Body of pancreas (tissue), 4 donors: Measurements from ENCODE around the gene PTPRD. TPM values are rescaled to one million over a fixed set of nuclear protein-coding genes. Genes with fewer than 3 reads are reported as not detected.

Experiments used
- ATAC-seq: fragments of 150-250 bp; one replicate; pipeline ENCODE4 v1.9.1; 2016
- DNase-seq, 4 donors: peaks; one replicate each; pipeline ENCODE4 v3.0.0-alpha.2; 2019
- H3K27ac ChIP-seq, 4 donors: fragments of 200-600 bp; sonication (generic); 1 replicate in 3 of 4; 2 replicates in 1 of 4; pipeline versions ENCODE4 v1.5.1 to v1.6.1; 2016 to 2019; ENCODE audit warnings: mild to moderate bottlenecking in 1 of 4, mixed read lengths in 1 of 4, moderate library complexity in 1 of 4
- H3K27me3 ChIP-seq, 2 donors: fragments of 200-600 bp; sonication (generic); one replicate each; pipeline ENCODE4 v1.6.0; 2016; ENCODE audit warnings: mild to moderate bottlenecking in 1 of 2
- H3K36me3 ChIP-seq, 2 donors: fragments of 200-600 bp; sonication (generic); replicated peaks in 1 of 2; 2 replicates each; pipeline ENCODE4 v1.5.1; 2016; ENCODE audit warnings: low read depth in 2 of 2; ENCODE audit not compliant: insufficient read depth in 1 of 2
- H3K4me1 ChIP-seq: fragments of 200-600 bp; sonication (generic); one replicate; pipeline ENCODE4 v1.6.0; 2016
- H3K4me3 ChIP-seq, 2 donors: fragments of 200-600 bp; sonication (generic); 1 replicate in 1 of 2; 2 replicates in 1 of 2; pipeline ENCODE4 v1.5.1; 2016 to 2019
- H3K9me3 ChIP-seq, 3 donors: fragments of 200-600 bp; sonication (generic); 1 replicate in 2 of 3; 2 replicates in 1 of 3; pipeline ENCODE4 v1.5.1; 2016
- POLR2A ChIP-seq, 3 donors: fragments of 450-650 bp; IDR thresholded peaks; one replicate each; pipeline ENCODE4 v1.6.1; 2016; ENCODE audit warnings: antibody characterized with exemption in 3 of 3, mild to moderate bottlenecking in 2 of 3
- WGBS, 2 donors: methylation state at CpG; one replicate each; pipeline ENCODE4 v1.1.5; 2017; 5-methylcytosine and 5-hydroxymethylcytosine counted together
- intact Hi-C: fragments of 100-400 bp; cut with DNase I; formaldehyde crosslinking; loops from one replicate; pipeline ENCODE4 v1.15.1; 2023
- total RNA-seq, 2 donors: library from RNA; depleted of rRNA; stranded (reverse); fragments of >200 nt; gene quantifications; one replicate each; pipeline ENCODE4 v1.1.0, GENCODE V29; 2016
- TF ChIP-seq, protein P1 (sequence below), 7 experiments: fragments of 450-650 bp in 4 of 7; fragments of 200-600 bp in 3 of 7; sonication (generic) in 3 of 7; IDR thresholded peaks; one replicate each; pipeline ENCODE4 v1.5.1; 2016 to 2019; ENCODE audit warnings: antibody characterized with exemption in 7 of 7

PTPRD gene
- total RNA-seq, 2 donors from 2014 or later = 4.3 to 4.9 TPM

DNA sequence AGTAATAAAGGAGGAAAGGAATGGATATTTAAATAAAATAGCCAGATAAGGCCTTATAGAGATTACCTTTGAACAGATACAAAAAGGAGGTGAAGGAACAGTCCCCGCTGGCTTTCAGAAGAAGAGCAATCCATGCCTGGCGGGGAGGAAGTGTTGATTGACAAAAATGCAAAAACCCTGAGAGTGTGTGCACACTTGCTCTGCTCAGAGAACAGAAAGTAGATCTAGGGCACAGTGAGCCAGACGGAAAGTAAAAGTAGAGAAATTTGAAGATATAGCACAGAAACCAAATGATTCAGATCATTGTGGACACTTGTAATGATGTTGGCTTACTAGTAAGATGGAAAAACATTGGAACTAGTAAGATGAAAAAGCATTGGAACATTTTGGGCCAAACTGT lies 720.6 kb downstream of the PTPRD start:
- Histone ChIP-seq H3K4me3 (no peak overlapping the region), H3K27me3 (no peaks in the 10 kb centered on the region), H3K27ac (no peak overlapping the region), H3K4me1 (no peaks in the 10 kb centered on the region), H3K36me3 (no peaks in the 10 kb centered on the region), H3K9me3 (no peaks in the 10 kb centered on the region)
- ATAC-seq (no peak), DNase-seq (no peak)
- 56 to 83% methylated on average over 3 of the region's 3 CpGs for WGBS, 2 donors
- intact Hi-C loops = no loop called here
- TF ChIP-seq POLR2A (IDR thresholded peaks at IDR 0.05) = no peak
- TF ChIP-seq, protein P1, sequence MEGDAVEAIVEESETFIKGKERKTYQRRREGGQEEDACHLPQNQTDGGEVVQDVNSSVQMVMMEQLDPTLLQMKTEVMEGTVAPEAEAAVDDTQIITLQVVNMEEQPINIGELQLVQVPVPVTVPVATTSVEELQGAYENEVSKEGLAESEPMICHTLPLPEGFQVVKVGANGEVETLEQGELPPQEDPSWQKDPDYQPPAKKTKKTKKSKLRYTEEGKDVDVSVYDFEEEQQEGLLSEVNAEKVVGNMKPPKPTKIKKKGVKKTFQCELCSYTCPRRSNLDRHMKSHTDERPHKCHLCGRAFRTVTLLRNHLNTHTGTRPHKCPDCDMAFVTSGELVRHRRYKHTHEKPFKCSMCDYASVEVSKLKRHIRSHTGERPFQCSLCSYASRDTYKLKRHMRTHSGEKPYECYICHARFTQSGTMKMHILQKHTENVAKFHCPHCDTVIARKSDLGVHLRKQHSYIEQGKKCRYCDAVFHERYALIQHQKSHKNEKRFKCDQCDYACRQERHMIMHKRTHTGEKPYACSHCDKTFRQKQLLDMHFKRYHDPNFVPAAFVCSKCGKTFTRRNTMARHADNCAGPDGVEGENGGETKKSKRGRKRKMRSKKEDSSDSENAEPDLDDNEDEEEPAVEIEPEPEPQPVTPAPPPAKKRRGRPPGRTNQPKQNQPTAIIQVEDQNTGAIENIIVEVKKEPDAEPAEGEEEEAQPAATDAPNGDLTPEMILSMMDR (IDR thresholded peaks at IDR 0.05) = no peak

DNA sequence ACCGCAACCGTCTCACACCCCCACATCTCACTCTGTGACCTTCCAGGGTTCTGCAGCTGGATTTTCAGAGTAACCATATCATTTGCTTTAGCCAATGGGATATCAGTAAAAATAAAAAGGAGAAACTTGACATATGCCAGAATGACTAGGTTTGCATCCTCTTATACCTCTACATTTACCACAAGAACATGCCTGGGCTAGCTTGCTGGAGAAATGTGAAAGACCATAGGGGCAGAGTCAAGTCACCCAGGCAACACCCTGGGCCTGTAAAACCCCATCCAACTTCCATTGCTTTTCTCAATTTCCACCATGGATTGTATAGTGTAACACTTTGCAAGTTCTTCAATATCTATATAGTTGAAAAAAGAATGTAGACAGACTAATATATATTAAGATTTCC lies 731.1 kb downstream of the PTPRD start:
- intact Hi-C loops = no loop called here
- Histone ChIP-seq H3K36me3 (no peaks in the 10 kb centered on the region), H3K27ac (no peak overlapping the region), H3K27me3 (no peaks in the 10 kb centered on the region), H3K4me3 (no peak overlapping the region), H3K4me1 (no peaks in the 10 kb centered on the region), H3K9me3 (no peaks in the 10 kb centered on the region)
- DNase-seq = no peak
- TF ChIP-seq POLR2A (IDR thresholded peaks at IDR 0.05) = no peak
- TF ChIP-seq, protein P1 (IDR thresholded peaks at IDR 0.05) = no peak
- ATAC-seq = no peak
- WGBS, 2 donors = 86 to 90% methylated on average over 2 of the region's 2 CpGs

DNA sequence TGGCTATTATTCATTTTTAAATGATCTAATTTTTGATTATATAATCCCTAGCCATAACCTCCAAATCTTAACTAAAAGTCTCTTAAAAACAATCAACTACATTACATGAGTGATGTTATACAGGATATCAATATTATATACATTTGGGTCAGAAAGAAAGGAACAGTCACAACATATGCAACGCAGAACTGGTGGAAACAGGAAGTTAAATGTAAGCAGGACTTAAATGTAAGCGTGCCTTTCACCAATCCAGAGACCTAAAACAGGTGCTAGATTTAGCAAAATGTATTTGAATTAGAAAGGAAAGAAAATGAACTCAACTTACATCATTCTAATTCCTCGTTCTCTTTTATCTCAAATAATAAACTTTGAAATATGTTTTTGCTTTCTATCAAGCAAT lies 738.5 kb downstream of the PTPRD start:
- ATAC-seq (no peak), DNase-seq (no peak)
- Histone ChIP-seq H3K9me3 (no peaks in the 10 kb centered on the region), H3K4me1 (no peaks in the 10 kb centered on the region), H3K4me3 (no peak overlapping the region), H3K36me3 (no peaks in the 10 kb centered on the region), H3K27ac (no peak overlapping the region), H3K27me3 (no peaks in the 10 kb centered on the region)
- TF ChIP-seq POLR2A (IDR thresholded peaks at IDR 0.05) = no peak
- TF ChIP-seq, protein P1 (IDR thresholded peaks at IDR 0.05) = no peak
- intact Hi-C loops = no loop called here
- 30 to 39% methylated on average over 3 of the region's 3 CpGs for WGBS, 2 donors

DNA sequence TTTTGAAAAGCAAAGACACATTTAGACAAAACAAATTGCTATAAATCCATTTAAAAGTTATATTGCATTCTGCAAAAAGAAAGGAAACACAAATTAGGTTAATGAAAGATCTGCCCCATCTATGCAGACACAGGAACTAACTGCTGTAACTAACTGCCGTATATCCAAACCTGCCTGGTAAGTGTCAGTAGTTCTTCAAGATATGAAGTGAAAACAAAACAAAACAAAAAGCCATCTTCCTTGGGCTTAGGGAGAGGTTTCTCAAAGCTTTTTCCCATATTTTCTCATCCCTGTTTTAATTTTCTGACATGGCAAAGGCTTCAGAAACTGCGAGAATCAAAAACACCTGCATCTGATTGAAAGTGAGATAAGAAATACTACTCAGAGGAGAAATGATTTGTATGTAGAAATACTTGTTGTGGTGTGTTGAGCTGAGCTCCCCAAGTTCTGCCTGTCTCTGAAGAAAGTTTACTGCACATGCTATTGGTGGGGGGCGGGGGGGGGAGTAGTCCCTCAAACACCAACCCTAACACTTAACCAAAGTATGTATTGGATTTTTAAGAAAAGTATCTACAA lies 750.5 kb downstream of the PTPRD start:
- H3K4me3 ChIP-seq = no peak overlapping the region
- no peak overlapping the region for H3K27ac ChIP-seq
- no peaks in the 10 kb centered on the region for H3K27me3 ChIP-seq
- DNase-seq (no peak), ATAC-seq (no peak)
- TF ChIP-seq POLR2A (IDR thresholded peaks at IDR 0.05) = no peak
- TF ChIP-seq, protein P1 (IDR thresholded peaks at IDR 0.05) = no peak
- no peaks in the 10 kb centered on the region for H3K9me3 ChIP-seq
- intact Hi-C loops = no loop called here
- H3K4me1 ChIP-seq = no peaks in the 10 kb centered on the region
- 25 to 29% methylated on average over 3 of the region's 3 CpGs for WGBS, 2 donors
- H3K36me3 ChIP-seq = no peaks in the 10 kb centered on the region
